ENCODE measurements around the gene YAP1. TPM values are rescaled to one million over a fixed set of nuclear protein-coding genes. Genes with fewer than 3 reads are reported as not detected.

The YAP1 gene
- total RNA-seq, 1 donor from 2014 or later, result 0.10 TPM

- intact Hi-C loops (cut with micrococcal nuclease), result loop anchor here (10.0 kb wide), 1 partner anchor 828 kb away; no protein-coding TSS in a partner anchor
These were observed 6.4 kb downstream of the YAP1 start for GRCh38 chr11:102116453-102117205.

GRCh38 chr11:102117472-102118113 is 7.3 kb downstream of the YAP1 start:
- intact Hi-C loops (cut with micrococcal nuclease), result loop anchor here (10.0 kb wide), 1 partner anchor 827 kb away; no protein-coding TSS in a partner anchor

GRCh38 chr11:102118937-102119336 is 8.7 kb downstream of the YAP1 start:
- intact Hi-C loops (cut with micrococcal nuclease), result loop anchor here (10.0 kb wide), 1 partner anchor 826 kb away; no protein-coding TSS in a partner anchor

GRCh38 chr11:102119997-102120396 is 9.8 kb downstream of the YAP1 start:
- intact Hi-C loops (cut with micrococcal nuclease), result loop anchor here (10.0 kb wide), 1 partner anchor 825 kb away; no protein-coding TSS in a partner anchor

GRCh38 chr11:102120437-102120973 is 10.3 kb downstream of the YAP1 start:
- intact Hi-C loops (cut with micrococcal nuclease), result no loop called here

GRCh38 chr11:102121329-102121728 is 11.1 kb downstream of the YAP1 start:
- intact Hi-C loops (cut with micrococcal nuclease), result no loop called here

GRCh38 chr11:102134597-102134996 is 24.4 kb downstream of the YAP1 start:
- intact Hi-C loops (cut with micrococcal nuclease), result no loop called here

- intact Hi-C loops (cut with micrococcal nuclease), result no loop called here
These were observed 25.0 kb downstream of the YAP1 start for GRCh38 chr11:102135256-102135655.

- intact Hi-C loops (cut with micrococcal nuclease), result no loop called here
These were observed 28.0 kb downstream of the YAP1 start for GRCh38 chr11:102138223-102138622.

GRCh38 chr11:102138670-102139069 is 28.4 kb downstream of the YAP1 start:
- intact Hi-C loops (cut with micrococcal nuclease), result no loop called here

GRCh38 chr11:102139081-102139498 is 28.8 kb downstream of the YAP1 start:
- intact Hi-C loops (cut with micrococcal nuclease), result no loop called here

- intact Hi-C loops (cut with micrococcal nuclease), result no loop called here
These were observed 32.1 kb downstream of the YAP1 start for GRCh38 chr11:102142333-102142732.

GRCh38 chr11:102143867-102144266 is 33.6 kb downstream of the YAP1 start:
- intact Hi-C loops (cut with micrococcal nuclease), result no loop called here

GRCh38 chr11:102144357-102145355 is 34.4 kb downstream of the YAP1 start:
- intact Hi-C loops (cut with micrococcal nuclease), result no loop called here

- intact Hi-C loops (cut with micrococcal nuclease), result no loop called here
These were observed 36.8 kb downstream of the YAP1 start for GRCh38 chr11:102147015-102147414.

GRCh38 chr11:102147632-102148031 is 37.4 kb downstream of the YAP1 start:
- intact Hi-C loops (cut with micrococcal nuclease), result no loop called here

- intact Hi-C loops (cut with micrococcal nuclease), result no loop called here
These were observed 37.8 kb downstream of the YAP1 start for GRCh38 chr11:102148059-102148458.

- intact Hi-C loops (cut with micrococcal nuclease), result no loop called here
These were observed 41.7 kb downstream of the YAP1 start for GRCh38 chr11:102151784-102152525.

GRCh38 chr11:102153082-102153481 is 42.8 kb downstream of the YAP1 start:
- intact Hi-C loops (cut with micrococcal nuclease), result no loop called here

- intact Hi-C loops (cut with micrococcal nuclease), result no loop called here
These were observed 44.6 kb downstream of the YAP1 start for GRCh38 chr11:102154806-102155205.
